ENCODE data around the gene RBM15.

RBM15 gene

DNA sequence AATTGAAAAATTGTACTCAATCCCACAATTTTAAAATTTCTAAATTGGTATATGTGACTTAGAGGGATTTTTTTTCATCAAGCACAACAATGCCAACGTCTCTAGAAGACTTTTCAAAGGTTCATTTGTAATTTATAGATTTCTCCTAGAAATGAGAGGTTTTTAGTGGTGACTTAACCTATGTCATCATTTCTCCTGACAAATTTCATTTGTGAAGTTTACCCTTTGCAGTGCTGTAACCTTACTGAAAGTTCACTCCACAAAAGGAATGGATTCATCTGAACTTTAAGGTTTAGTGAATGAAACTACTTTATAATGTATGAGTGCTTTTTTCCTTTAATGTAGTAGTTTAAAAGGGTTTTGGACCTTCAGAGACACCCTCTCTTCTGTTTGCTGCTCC lies 16.1 kb downstream of the RBM15 start:
- no peak for DNase-seq

DNA sequence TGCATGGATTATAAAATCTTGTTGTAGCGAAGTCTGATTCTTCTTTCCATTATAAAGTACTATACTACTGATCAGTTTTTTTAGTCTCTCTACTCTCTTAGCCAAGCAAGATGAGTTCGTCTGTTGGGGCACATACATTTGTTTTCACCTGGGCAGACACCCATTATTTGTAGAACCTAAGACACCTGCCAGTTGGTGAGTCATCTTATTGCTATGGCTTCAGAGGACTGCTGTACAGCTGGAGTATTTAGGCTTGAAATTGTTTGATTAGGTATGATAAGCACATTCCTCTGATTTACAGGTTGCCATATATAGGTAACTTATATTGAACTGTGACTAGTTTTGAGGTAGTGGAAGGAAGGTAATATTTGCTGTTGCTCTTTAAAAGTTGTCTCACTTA lies 17.2 kb downstream of the RBM15 start:
- no peak for DNase-seq

DNA sequence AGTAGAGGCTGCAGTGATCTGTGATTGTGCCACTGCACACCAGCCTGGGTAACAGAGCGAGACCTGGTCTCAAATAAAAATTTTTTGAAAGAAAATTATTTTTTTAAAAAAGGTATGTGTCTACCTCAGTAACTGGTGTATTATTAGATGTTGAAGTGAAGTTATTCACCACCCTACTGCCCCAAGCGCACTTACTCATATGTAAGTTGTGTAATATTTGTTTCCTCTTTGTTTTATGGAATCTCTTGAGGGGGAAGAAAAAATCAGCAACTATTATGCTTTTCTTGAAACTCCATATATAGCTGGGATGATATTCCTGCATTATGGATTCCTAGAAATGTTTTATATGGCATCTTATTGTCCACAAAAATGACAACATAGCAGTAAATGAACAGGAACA lies 21.3 kb downstream of the RBM15 start:
- no peak for DNase-seq

DNA sequence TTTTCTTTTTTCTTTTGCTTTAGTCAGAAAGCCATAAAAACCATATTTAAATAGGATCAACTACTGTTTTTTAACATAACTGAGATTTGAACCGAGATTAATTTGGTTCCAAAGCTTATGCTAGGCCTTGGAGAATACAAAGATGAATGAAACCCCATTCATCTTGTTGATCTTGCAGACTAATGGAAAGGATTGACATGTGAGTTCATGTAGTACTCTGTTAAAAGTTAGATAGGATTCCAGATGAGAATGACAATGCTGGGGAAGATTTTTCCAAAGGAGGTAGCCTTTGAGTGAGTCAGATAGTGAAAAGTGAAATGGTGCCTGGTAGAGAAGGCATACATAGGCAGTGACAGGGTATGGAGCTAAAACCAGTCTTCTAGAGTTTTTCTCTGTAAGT lies 22.7 kb downstream of the RBM15 start:
- DNase-seq, result no peak

DNA sequence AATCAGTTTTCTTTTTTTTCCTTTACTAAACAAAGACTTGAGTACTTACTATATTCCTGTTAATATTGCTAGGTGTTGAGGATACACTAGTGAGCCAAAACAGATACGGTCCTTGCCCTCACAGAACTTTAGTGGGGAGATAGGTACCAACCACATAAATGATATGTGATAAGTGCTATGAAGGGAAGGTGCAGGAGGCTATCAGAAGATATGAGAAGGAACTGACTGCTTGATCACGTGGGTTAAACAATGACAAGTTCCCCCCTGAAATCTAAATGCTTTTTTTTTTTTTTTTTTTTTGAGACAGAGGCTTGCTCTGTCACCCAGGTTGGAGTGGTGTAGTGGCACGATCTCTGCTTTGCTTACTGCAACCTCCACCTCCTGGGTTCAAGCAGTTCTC lies 25.0 kb downstream of the RBM15 start:
- no peak for DNase-seq

DNA sequence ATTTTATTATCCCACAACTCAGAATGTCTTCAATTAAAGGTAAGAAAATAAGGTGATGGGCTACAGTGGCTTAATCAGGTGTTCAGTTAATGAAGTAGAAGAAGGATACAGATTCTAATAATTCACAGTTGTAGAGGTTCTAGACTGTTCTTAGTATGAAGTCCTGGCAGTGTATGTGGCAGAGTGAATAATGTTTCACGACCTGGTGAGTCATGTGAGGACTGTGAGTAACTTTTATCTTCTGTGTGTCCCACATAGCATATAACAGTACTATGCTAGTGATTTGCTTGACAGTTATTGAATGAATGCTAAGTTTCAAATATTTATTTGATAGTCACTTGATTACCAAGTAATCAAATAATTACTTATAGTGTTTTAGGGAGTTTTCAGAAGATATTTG lies 31.6 kb downstream of the RBM15 start:
- DNase-seq, result no peak

DNA sequence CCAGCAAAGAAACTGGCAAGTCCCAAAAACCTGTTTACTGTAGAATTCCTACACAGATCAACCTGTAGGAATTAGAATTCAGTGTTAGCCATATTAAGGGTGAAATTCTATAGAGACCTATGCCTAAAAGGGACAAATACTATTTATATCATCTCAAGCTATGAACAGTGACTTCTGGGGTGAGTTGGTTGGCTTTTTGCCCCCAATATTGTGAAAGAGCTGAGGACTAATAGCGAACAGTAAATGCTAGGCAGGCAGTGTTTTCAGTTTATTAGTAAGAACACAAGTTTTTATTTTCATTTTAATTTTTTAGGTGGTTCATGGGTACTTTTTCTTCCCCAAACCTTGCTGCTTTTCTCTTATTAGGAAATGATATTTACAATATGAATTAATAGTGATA lies 36.3 kb downstream of the RBM15 start:
- DNase-seq, result no peak

DNA sequence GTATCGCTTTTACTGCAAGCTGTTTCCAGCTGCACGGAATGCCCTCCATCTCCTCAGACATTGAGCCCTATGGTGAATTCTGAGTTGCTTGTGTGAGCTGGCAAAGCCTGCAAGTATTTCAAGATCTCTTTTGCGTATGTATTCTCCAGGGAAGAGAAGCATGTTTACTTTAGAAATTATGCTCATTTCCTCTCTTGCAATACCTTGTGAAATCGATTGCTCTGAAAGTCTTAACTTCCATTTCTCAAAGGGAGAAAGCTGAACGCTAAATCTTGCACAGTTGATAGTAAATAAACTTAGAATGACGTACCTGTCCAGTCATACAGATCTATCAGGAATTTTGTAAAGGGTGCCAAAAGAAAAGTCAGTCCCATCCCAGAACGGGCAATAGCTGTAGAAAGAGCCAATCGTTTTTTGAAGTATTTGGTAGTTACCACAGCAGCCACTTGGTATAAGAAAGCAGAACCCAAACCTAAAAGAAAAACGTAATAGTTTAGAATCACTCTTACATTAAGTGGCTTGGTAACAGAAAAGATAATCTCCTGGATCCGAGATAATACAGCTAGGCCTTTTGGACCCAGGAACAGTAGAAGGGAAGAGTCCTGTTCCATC lies 41.6 kb downstream of the RBM15 start:
- DNase-seq, result no peak

DNA sequence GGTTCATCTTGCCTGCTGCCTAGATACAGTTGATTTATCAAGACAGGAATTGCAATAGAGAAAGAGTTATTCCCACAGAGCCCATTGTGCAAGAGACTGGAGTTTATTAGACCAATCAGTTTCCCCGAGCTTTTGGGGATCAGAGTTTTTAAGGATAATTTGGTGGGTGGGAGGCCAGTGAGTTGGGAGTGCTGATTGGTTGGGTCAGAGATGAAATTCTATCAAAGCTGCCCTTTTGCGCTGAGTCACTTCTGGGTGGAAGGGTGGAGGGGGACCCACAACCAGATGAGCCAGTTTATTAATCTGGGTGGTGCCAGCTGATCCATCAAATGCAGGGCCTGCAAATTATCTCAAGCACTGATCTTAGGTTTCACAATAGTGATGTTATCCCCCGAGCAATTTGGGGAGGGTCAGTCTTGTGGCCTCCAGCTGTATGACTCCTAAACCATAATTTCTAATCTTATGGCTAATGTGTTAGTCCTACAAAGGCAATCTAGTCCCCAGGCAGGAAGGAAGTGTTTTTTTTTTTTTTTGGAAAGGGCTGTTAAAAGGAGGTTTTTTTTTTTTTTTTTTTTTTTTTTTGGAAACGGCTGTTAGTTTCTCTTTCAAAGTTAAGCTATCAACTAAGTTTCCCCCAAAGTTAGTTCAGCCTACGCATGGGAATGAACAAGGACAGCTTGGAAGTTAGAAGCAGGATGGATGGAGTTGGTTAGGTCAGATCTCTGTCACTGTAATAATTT lies 44.2 kb downstream of the RBM15 start:
- no peak for DNase-seq

DNA sequence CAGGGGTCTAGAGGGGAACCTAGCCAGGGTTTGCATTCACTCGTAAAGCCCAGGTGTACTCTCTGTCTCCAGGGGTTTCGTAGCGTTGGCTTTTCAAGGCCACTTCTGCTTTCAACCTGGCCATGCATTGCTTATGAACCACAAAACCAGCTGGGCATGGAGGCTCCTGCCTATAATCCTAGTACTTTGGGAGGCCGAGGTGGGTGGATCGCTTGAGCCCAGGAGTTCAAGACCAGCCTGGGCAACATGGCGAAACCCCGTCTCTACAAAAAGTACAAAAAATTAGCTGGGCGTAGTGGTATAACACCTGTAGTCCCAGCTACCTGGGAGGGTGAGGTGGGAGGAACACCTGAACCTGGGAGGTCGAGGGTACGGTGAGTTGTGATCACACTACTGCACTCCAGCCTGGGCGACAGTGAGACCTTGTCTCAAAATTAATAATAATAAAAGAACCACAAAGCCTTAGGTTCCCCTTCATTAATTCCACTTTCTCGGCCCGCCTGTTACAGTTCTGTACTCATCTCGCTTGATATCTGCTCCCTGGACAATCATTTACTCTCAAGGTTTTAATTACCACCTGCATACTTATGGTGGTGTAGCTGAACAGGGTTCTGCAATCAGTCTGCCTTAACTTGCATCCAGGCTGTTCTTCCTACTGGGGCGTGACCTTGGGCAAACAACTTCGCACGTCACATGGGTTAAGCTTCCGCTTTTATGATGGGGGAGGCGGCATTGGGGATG lies 45.6 kb downstream of the RBM15 start:
- DNase-seq, result no peak

DNA sequence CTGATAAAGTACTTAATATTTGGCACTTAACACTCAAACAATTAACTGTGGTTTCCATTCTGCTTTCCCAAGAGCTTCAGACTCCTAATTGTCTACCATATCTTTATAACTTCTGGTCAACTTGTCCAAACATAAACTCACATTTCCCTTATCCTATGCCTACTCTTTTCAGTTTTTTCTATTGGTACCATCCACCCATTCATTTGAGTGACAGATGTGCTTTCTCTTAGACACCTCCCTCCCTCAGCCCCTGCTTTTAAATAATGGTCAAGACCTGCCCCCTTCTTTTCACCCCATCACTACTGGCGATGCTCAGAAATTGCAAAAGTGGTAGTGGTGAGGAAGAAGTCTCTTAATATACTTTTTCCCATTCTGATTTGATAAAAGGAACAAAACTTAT lies 46.2 kb downstream of the RBM15 start:
- no peak for DNase-seq

DNA sequence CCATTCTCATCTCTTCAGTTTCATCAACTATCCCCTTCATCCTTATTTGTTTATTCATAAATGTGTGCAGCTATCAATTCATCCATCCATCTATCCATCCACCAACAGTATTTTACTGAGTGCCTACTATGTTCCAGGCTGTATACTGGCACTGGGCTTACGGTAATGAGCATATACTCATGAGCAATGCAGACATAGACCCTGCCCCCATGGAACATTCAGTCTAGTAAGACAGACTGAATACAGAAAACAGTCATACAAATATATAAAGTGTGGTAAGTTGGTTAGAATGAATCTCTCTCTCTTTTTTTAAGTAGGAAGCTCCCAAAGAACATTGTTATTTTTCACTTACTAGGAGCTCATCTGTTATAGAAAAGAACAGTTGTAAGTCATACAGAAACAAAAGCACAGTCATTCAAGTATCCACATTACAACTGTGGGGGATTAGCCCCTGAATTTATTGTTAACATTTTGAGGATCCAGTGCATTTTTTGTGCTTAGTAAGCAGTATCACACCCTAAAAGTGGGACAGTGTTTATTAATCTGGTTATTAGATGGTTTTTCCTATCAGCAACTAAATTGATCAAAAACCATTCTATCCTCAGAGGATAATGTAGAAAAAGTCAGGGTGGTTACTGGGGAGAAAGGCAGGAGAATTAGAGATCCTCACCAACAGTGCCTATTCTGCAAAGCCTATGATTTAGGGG lies 48.0 kb downstream of the RBM15 start:
- no peak for DNase-seq

DNA sequence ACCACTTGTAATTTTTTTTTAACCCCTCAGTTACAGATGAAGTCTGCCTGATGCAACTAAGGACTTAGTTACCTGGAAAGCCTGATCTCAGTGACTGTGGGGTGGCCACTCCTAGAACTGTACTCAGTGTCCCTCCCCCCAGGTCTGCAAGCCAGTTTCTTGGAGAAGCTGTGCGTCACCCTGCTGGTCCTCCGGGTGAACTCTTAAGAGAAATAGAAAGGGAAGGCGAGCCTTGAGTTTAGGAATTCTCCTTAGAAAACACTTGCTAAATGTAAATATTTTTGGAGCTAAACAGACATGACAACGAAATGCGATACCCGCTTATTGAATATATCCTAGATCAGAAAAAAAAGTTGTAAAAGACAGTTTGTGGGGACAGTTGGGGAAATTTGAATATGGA lies 50.9 kb downstream of the RBM15 start:
- DNase-seq, result no peak

DNA sequence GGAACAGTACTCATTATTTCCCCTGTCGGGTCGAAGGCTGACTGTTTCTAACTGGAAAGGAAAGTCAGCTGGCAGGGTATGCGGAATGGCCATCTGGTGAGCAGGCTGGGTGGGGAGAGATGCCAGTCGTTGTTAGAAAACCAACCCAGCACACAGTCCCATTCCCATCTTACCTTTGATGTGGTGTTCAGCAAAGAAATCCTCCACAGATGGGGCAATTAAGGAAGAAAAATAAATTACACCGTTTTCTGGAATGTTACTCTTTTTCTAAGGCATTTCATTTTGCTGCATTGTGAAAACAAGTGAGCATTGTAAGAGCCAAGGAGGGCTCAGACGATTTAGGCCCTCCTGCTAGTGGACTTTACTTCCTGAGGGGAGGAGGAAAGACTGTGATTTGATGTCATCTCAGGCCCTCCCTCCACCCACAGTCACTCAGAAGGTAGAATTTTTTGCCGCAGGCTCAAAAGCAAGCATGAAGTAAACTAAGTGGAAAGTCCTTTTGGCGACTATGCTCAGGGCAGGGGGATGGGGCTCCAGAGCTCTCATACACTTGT lies 51.6 kb downstream of the RBM15 start, which contains the start of gene SLC16A4:
Gene SLC16A4 (minus strand): TSS at position 335 of the 554 bp plus-strand sequence. CDS start 1,703 bp downstream, outside the sequence.
- no peak for DNase-seq

DNA sequence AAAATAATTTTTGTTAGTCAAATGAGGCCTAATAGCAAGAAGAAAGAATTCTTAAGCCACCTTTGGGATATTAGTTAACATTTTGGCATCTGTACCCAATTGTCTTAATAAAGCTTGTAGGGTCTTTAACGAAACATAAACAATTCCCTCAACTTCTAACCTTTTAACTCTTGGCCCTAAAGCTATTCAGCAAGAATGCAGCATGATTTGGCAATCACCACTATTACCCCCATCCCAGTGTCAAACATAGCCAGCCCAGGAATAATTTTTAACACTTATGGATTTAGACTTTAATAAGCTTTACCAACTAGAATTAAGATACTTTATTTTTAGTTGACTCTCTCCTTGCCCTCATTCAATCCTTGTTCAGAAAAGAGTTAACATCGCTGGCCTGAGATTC lies 54.1 kb downstream of the RBM15 start:
- DNase-seq, result no peak

DNA sequence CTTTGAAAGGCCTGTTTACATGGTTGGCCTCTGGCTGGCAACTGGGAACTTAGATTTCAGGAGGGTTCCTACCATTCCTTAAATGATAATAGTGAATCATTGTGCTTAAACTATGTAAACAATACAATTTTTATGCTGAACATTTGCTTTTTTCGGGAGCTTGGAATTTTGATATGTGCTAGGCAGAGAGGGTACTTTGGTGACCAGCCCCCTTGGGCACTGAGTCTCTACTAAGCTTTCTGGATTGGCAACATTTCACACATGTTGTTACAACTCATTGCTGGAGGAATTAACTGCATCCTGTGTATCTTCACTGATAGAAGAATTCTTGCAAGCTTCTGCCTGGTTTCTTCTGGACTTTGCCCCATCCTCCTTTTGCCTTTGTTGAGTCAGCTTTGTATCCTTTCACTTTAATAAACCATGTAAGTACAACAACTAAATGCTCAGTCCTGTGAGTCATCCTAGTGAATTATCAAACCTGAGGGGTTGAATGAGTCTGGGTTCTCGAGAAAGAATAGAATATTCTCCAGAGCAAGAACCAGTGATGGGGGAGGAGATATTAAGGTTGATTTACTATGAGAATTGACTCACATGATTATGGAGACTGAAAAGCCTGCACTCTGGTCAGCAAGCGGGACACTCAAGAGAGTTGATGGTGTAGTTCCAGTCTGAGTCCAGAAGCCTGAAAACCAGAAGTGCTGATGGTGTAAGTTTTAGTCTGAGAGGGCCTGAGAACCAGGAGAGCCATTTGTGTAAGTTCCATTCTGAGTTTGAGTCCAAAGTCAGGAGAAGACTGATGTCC lies 54.7 kb downstream of the RBM15 start:
- no peak for DNase-seq

DNA sequence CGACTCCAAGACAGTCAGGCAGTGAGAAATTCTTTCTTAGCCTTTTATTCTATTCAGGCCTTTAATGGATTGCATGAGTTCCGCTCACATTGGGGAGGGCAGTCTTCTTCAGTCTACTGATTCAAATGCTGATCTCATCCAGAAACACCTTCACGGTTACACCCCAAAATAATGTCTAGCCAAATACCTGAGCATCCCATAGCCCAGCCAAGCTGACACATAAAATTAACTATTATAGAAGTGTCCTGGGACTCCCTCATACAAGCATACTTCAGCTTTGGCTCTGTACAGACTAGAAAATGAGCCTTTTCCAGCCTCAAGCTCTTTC lies 55.3 kb downstream of the RBM15 start:
- DNase-seq, result no peak
